HG03108 (cell line): Measurements from ENCODE around the gene KRTAP10-5.
"Not testable (repeated sequence)": the region's sequence is repeated elsewhere in the genome, so short reads cannot be mapped to it uniquely, and the experiment has no call there.

ENCODE experiments used
- ATAC-seq: cut with Tn5 transposase; IDR thresholded peaks from one replicate; pipeline ENCODE4 v1.9.1; 2021; ENCODE audit warnings: moderate library complexity; ENCODE audit not compliant: unreplicated experiment

KRTAP10-5 gene

DNA sequence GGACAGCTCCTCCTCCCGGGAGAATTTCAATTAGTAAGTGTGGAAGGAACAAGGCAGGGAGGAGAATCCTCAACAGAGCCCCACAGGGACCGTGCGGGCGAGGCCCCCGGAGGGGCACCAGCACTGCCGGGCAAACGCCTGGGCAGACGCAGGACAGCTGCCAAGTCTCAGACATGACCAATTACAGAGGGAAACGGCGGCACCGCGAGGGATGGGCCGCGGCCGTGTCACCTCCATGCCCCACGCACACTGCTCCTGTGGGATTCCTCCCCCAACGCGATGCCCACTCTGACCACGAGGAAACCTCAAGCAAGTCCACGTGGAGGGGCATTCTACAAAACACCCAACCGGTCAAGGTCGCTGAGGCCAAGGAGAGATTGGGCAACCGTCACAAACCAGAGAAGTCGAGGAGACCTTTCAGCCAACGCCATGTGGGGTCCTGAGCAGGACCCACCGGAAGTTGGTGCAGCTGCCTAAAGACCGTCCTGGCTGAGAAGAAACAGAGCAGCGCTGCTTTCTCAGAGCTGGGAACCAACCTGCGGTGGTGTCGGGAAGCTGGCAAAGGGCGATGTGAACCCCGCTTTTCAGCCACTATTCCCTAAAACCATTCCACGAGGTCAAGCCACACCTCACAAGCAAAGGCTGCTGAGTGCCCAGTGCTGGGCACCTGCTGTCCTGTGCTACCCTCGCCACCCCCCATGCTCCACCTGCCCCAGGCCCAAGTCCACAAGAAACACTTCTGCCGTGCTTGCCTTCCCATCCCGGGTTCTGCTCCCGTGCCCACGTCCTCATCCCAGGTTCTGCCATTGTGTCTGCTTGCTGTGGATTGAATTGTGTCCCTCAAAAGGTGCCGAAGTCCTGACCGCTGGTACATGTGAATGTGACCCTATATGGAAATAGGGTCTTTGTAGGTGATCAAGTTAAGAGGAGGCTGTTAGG lies 8.3 kb downstream of the KRTAP10-5 start:
- no peak for ATAC-seq

DNA sequence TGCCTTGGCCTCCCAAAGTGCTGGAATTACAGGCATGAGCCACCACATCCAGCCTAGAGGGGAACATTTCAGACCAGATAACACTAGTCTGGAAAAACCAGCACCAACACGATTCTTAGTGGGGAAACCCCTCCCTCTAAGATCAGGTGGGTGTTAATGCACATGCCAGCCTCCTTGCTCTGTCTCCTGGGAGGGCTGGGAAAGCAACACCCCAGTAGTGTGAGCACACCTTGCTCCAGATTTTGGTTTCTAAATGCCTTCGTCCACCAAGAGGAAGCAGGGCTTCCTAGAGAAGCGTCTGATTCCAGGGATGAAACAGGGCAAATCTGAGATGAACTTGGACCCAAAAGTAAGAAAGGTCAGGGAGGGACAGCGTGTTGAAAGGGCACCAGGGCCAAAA lies 9.1 kb downstream of the KRTAP10-5 start:
- ATAC-seq, result no peak

DNA sequence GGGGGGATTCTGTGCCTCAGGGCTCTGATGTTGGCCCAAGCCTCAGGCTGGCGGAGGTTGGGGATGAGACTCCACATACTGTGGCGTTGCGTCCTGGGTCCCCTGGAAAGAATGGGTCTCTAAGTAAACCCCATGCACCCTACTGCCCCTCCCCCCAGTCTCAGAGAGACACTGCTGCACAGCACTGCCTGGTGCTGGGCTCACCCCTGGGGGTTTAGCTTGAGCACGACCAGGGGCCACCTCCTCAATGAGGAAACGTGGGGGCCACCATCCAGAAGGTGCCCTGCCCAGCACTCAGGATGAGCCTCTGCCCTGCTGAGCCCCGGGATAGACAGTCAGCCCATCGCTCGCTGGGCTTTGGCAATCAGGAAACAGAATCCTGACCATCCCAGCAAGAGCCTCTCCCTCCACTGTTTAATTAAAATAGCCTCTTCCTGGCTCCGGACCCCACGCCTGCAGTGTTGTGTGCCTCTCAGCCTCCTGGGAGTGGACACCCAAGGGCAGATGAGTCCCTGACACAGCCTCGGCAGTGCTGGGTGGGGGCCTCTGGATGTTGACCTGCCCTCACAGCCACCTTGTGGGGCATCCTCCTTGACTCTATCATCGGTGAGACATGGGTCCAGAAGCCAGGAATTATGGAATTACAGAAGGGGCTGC lies 10.4 kb downstream of the KRTAP10-5 start:
- ATAC-seq, result no peak

DNA sequence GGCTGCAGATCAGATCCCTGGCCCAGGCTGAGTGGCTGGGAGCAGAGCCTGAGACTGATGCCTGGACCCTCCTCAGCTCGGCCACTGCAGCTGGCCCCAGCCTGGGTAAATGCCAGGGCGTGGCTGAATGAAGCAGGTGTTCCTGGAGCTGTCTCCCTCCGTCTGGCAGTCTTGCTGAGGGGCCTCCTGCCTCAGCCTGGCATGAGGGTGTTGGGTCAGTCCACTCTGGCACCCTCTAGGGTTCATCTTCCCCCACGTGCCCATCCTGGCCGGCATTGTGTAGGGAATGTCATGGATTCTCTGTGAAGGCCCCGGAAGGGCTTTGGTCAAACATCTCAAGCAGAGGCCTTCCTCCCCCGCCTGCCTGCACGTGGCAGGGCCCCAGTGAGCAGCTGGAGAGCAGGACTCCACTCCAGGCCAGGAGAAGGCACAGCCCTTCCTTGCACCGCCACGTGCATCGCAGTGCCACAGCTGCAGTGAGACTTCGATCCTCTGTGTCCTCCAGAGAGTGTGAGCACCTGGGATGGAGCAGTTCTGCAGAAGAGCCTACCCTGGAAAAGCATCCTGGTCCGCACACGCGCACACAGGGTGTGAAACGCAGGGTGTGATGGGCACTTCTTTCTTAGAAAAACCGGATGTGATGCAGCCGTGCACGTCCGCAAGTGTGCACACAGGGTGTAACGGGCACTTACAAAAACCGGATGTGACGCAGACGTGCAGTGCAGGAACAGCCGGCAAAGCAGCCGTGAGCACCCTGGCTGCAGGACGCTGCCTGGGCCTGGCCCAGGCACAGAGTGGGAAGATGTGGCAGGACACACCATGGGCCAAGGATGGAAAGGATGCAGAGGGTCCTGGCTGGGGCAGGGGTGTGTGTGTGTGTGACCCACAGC lies 11.5 kb downstream of the KRTAP10-5 start:
- no peak for ATAC-seq

DNA sequence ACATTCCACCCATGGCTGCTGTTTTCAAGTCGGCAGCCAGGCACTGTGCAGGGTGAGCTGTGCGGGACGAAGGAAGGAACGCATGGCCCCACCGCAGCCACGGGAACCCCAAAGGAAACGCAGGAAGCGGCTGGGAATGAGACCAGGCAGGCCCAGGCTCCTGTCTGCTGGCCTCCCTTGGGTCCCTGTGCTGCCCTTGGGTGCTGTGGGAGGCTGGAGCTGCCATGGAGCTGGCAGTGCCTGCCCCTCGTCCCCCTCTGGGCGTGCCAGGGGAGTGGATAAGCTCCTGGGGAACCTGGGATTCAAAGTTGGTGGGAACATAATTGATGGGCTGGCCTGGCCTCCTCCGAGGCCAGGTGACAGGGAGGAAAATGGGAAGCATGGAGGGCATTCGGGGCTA lies 12.1 kb downstream of the KRTAP10-5 start:
- ATAC-seq, result no peak

DNA sequence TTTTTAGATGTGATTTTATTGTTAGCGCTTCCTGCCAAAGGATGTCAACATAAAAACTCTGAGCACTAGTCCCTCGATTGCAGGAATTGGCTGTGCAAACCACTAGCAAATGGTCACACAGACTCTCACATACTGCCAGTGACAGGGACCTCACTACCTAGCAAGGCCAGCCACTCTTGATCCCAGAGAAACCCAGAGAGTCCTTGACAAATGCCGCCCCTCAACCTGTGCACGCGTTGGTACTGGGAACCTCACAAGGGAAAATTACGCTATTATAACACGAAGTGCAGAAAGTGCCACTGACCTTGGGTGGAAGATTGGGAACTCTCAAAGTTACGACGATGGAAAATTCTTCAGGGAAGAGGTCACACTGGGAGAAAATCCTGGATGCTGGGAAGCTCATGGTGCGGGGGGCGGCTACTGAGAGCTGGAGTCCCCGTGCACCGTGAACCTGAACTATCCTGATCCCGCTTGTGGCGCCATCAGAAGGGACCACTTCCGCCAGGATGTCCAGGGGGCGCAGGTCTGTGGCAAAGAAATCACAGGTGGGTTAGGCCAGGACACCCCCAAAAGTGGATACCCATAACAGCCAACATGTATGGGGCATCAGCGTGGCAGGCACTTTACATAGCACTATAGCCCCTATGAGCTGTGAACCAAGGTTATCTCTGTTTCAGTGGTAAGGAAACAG lies 12.8 kb downstream of the KRTAP10-5 start:
- ATAC-seq, result no peak

DNA sequence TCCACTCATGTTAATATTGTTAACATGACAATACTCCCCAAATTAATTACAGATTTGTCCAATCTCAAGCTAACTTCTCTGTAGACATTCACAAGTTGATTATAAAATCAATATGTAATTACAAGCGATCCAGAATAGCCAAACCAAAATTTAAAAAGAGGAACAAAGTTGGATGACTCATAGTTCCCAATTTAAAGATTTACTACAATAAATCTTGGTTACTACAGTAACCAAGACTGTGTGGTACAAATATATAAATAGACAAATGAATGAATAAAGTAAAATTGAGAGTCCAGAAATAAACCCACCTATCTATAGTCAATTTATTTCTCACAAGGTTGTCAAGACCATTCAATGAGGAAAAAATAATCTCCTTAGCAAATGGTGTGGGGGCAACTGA lies 14.0 kb downstream of the KRTAP10-5 start:
- no peak for ATAC-seq

DNA sequence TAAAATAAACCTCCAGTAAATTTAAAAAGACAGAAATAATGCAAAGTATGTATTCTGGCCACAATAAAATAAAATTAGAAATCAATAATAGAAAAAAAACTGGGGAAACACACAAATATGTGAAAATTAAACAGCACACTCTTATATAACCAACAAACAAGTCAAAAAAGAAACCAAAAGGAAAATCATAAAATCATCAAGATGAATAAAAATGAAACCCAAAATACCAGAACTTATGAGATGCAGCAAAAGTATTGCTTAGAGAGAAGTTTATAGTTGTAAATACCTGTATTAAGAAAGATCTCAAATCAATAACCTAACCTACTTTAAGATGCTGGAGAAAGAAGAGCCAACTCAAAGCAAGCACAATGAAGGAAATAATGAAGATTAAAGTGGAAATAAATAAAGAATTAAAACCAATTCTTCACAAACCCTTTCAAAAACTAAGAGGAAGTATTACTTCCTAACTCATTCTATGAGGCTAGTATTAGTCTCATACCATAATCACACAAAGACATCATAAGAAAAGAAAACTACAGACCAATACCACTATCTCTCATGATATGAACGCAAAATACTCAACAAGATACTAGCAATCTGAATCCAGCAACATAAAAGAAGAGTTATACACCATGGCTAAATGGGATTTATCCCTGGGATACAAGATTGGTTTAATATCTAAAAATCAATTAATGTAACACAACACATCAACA lies 15.4 kb downstream of the KRTAP10-5 start:
- ATAC-seq, result no peak

DNA sequence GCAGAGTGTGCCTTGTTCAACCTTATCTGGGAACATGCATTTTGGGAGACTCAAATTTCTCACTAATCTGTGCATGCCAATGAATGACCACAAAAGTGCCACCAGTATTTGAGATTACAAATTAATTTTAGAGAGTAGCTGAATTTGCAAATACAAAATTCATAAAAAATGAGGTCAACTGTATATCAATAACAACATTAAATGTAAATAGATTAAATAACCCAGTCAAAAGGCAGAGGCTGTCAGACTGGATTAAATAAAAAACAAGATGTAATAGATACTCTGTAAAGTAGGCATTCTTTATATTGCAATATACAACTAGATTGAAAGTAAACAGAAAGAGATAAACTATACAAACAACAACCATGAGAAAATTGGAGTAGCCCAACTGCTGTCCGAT lies 16.3 kb downstream of the KRTAP10-5 start:
- ATAC-seq, result no peak

DNA sequence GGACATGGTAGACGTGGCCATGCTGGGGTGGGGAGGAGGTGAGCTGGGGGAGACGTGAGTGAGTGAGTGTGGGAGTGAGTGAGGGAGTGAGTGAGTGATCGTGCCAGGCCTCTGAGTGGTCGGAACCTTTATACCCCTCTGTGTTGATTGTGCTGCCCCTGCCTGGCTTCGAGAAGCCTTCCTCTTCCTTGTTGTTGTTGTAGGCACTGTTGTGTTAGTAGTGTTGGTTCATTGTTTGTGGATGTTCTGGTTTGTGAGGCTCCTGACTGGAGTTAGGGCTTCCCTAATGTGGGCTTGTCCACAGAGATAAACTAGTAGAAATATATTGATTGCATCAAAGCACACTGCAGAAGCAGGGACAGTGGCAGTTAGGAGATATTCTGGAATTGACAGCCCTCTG lies 21.7 kb downstream of the KRTAP10-5 start, which contains the start of gene KRTAP10-3:
Gene KRTAP10-3 (minus strand): TSS at position 101 of the 400 bp plus-strand sequence. CDS start 80 bp downstream, at position 21.
- no peak for ATAC-seq

DNA sequence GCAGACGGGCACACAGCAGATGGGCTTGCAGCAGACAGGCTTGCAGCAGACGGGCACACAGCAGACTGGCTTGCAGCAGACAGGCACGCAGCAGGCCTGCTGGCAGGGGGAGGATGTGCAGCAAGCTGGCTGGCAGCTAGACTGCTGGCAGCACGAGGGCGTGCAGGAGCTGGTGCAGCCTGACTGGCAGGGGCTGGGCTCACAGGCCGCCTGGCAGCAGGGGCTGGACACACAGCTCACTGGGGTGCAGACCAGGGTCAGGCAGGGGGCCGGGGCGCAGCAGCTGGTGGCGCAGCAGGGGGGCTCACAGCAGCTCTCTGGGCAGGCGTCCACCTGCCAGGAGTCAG lies 22.1 kb downstream of the KRTAP10-5 start:
- ATAC-seq, result not testable (repeated sequence)

DNA sequence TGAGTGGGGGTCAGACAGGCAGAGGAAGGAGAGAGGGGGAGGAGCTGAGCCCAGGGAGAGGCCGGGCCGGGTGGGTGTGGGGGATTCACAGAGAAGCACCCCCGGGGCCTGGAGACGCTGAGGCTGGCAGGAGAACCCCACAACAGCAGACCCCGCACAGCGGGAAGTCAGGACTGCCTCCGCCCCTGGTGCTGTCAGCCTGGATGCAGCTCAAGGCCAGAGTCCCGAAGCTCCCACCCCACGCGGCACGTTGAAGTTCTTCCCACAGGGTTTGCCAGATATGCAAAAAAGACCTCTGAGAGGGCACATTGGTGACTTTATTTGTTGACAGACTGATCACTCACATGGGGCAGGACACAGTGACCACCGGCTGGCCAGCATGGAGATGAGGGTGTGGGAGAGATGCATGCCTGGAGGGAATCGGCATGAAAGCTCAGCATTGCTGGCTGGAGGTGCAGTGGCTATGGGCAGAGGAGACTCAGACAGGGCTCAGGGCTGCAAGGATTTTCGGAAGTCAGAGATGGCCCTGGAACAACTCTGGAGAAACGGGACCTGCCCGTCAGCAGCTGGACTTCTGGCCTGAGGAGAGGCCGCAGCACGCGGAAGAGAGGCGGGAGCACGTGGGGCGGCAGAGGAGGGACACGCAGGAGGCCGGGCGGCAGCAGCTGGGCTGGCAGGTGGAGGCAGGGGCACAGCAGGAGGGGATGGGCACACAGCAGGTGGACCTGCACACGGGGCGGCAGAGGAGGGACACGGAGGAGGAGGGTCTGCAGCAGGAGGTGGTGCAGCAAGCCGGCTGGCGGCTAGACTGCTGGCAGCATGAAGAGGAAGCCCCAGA lies 22.7 kb downstream of the KRTAP10-5 start:
- ATAC-seq, result no peak

DNA sequence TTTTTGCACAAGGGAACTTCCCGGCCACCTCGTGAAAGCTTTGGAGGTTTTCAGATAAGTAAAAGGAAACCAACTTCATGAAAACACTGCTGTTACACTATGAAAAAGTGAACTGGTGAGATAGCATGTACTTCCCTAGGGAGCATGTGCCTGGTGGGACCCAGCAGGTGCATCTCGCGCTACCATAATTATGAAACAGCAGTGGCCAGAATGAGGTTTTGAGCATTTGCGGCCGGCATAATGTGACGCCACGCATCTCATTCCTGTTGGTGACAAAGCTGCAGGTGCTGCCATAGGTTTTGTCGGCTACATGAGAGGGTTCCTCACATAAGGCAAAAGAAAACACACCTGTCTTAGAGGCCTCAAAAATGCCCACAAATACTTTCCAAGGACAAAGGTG lies 23.5 kb downstream of the KRTAP10-5 start:
- ATAC-seq, result no peak

DNA sequence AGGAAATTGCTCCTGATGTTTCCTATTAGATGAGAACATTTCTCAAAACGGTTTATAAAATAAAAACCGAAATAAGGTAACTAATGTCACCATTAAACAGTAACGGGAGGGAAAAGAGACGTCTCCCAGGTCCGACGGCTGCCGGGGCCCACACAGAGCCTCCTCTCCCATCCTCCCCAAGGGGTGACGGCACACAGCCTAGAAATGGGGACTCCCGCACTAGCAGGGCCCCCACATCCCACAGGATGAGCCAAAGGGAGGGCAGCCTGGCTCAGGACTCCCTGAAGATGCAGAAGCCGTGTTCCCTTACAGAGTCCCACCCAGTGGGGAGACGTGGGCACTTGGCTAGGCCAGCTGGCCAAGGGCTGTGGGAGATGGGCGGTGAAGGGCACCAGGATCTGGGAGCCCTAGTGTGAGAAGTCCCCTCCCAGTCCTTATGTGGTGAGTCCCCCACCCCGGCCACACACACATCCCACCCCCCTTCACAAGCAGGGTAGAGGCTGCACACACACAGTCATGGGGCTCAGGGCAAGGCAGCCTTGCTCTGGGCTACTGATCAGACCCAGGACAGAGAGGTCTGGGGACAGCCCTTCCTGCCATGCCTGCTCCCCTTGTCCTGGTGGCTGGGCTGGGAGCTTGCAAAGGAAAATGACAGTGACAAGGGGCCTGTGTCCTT lies 25.1 kb downstream of the KRTAP10-5 start:
- no peak for ATAC-seq

DNA sequence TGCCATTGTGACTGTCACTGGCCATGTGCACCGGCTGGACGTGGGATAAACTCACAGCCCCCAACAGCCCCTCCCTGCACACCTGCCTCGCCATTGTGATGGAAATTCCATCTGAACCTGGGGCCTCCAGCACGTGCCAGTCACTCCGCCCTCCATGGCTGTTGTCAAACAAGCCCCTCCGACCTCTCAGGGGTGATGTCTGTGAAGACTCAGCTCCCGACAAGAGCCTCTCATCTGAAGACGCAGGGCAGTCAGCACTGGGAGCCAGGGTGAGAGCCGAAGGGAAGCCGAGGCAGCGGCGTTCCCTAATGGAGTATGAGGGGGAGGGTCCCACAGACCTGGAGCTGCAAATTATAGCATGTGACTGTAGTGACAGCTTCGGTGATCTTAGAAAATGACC lies 27.7 kb downstream of the KRTAP10-5 start:
- ATAC-seq, result no peak

DNA sequence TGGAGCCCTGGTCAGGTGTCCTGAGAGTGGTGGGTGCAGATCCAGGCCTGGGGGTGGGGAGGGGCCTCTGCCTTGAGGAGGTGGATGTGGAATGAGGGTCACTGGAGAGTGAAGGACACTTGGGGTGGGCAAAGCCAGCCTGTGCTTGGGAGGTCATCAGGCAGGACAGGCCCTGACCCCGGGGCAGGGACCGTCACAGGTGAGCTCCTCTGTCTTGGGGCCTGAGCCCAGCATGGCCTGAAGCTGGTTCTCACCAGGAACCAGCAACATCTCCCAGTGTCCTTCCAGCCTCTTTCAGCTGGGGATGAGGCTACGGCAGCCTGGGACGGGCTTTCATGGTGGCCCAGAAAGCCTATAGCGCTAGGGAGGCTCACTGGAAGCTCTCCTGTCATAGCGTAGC lies 28.3 kb downstream of the KRTAP10-5 start:
- ATAC-seq, result no peak

DNA sequence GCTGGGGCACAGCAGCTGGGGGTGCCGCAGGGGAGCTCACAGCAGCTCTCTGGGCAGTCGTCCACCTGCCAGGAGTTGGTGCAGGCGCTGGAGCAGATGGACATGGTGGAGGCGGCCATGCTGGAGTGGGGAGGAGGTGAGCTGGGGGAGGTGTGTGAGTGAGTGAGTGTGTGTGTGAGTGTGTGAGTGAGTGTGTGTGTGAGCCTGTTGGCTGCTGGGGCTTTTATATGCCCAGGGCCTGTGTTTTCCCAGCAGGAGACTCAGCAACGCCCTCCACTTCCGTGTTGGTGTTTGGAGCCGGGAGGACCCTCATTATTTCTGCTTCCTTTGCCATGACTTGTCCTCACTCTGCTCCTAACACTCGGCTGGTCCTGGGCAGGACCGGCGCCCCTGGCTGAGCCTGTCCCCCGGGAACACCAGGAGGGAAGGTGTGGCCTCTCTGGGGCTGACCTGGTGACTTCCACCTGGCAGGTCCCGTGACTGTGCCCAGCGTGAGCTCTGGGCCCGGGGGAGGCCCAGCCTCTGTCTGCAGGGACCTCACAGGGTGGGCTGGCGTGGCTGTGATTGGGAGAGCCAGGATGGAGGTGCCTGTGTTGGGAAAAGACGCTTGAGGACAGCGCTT lies 29.0 kb downstream of the KRTAP10-5 start, which contains the start of gene KRTAP10-2:
Gene KRTAP10-2 (minus strand): TSS at position 166 of the 622 bp plus-strand sequence. CDS start 47 bp downstream, at position 119.
- ATAC-seq, result no peak

DNA sequence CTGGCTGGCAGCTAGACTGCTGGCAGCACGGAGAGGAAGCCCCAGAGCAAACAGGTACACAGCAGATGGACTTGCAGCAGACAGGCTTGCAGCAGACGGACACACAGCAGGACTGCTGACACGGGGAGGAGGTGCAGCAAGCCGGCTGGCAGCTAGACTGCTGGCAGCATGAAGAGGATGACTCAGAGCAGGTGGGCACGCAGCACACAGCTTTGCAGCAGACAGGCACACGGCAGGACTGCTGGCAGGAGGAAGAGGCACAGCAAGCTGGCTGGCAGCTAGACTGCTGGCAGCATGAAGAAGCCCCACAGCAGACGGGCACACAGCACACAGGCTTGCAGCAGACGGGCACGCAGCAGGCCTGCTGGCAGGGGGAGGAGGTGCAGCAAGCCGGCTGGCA lies 29.6 kb downstream of the KRTAP10-5 start:
- ATAC-seq, result no peak
